ENCODE data around the gene VTI1A.

Gene VTI1A

DNA sequence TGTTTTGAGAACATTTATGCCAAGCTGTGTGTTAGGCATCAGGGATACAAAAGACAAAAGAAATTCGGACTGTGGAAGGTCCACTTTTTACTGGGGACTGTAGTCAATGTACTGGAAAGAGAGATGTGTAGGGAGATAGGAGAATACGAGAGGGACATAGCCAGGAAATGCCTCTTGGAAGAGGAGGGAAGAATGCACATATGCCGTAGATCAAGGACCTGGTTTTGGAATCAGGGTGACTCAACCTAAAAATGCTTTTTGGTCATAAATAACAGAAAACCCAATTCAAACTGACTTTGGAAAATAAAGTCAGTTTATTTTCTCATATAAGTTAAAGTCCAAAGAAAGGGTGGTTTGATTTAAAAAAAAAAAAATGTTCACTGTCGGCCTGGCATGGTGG is 362.7 kb downstream of the VTI1A start:
- no peak for DNase-seq (ENCODE audit: low read depth in 2 of 2)

DNA sequence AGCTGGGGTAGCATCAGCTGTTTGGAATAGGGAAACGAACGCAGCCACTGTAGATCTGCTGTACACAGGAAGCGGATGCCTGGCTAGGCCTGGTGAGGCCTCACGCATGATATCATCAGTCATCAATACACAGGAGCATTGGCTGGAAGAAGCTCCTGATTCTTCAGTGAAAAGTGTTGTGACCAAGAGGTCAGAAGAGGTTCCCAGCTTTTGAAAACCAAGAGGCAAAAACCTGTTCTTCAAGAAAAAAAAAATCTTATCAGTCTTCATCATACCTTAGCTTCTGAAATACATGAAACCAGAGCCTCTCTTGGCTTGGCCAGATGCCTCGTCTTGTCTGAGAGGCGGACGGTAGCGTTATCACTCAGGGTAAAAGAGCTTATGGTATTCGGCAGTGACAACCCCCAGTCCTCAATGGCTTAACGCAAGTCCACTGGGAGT is 363.7 kb downstream of the VTI1A start:
- DNase-seq (ENCODE audit: low read depth in 2 of 2) = no peak

- no peak for DNase-seq (ENCODE audit: low read depth in 2 of 2)
Observed at GRCh38 chr10:112811741-112812551, 364.9 kb downstream of the VTI1A start.

GRCh38 chr10:112812586-112812985 is 365.6 kb downstream of the VTI1A start:
- DNase-seq (ENCODE audit: low read depth in 2 of 2) = no peak

DNA sequence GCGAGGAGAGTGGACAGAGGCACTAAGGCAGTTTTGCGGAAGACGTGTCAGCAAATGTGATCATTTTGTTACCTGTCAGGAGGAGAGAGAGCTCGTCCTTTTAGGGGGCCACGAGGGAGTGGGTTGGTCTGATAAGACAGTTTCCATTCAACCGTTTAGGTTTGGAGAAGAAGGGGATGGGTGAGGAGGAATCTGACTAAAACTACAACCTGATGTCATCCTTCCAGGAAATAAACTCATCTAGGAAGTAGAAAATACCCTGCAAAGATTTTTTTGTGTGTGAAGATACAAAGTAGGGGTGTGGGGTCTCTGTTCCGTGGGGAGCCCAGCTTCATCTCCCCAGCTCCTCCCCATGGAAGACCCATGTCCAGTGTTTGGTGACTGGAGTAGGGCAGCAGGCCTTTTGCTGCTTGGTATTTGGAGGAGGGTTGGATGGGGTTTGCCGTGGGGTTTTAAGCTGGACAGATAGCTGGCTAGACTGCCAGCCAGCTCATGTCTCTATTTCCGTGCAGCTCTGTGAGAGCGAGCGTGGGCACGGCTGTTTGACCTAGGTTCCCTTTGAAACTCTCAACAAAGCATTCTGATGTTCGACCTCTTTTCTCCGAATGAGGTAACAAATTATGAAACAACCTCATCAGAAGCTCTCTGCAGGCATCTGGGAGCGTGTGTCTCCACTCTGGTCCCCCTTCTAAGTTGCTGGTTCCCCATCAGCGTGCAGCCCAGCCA is 367.0 kb downstream of the VTI1A start:
- no peak for DNase-seq (ENCODE audit: low read depth in 2 of 2)

DNA sequence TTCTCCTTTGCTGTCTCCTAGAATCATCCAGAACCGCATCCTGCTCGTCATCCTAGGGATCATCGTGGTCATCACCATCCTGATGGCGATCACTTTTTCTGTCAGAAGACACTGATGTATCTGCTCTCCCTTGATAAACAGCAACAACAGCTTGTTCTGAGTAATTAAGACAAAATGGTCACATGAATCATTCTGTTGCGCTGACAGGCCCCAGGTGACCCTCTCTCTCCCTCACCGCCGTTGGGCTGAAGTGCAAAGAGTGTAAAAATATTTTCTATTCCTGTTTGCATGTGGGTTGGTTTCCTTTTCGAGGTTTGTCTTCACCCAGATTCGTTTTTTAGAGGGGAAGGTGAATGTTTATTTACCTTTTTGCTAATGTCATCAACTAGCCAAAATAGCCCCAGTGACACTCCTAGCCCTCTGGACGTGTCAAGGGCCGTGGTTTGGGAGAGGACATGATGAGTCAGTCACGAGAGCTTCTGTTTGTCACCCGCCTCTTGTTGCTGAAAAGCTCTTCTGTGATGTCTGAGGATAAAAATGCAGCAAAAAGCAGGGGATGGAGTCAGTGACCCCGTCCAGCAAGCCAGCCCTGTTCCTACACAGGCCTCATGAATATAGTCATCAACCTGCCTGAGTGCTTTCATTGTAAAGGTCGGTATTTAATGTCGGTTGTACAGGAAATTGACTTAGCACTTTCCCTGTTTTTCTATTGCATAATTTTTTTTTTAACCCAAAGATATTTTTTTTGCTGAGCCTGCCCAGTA is 368.4 kb downstream of the VTI1A start:
- DNase-seq (ENCODE audit: low read depth in 2 of 2) = no peak

GRCh38 chr10:112816033-112816430 is 369.0 kb downstream of the VTI1A start:
- no peak for DNase-seq (ENCODE audit: low read depth in 2 of 2)

- DNase-seq (ENCODE audit: low read depth in 2 of 2) = no peak
Observed at GRCh38 chr10:112816891-112817290, 369.9 kb downstream of the VTI1A start.

DNA sequence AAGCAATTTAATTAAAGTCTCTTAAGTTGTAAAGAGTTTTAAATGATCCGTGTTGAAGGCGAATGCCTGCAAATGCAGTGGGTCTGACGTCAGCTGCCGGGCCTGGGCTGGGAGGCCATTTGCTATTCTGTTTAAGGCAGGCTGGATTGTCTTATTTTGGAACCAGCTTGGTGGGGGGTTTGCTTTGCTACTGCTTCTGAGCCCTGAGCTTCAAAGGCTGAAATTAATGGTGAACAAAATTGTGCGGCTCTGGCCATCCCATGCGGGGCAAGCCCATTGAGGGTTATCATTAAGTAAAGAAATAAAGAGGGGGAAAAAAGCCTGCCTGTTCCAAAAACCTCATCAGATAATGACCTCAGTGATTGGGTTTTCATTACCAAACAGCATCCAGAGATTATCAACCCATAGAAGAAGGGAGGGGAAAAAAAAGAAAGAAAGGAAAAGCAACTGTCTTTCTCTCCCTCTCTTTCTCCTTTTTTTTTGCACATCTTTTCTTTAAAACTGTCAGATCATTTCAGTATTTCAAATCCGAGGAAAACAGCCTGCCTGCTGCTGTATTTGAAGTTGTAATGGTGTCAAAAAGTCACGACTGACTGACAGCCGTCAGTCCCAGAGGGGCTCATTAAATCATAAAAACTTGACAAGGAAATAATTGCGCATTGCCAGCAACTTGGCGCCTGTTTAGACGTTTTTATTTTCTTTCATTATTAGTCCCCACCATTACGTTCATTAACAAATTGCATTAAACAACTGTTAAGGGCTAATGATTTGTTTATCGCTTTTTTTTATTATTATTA is 371.2 kb downstream of the VTI1A start:
- no peak for DNase-seq (ENCODE audit: low read depth in 2 of 2)

DNA sequence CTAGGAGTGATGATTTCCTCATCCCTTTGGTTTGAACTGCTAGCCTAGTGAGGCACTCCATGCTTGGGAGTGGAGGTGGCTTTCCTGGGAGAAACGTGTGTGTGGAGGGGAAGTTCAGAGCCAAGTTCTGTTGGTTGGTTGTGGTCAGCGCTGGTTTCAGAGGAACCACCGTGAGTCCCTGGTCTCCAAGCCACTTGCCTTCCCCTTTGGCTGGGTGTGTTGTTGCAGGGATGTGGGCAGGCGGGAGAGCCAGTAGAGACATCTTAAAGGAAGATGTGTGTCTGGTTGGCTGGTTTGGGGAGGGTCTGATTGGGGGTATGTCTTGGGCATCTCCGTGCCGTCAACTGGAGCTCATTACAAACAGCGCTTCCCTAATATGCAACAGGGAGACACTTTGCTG is 372.2 kb downstream of the VTI1A start:
- no peak for DNase-seq (ENCODE audit: low read depth in 2 of 2)

- DNase-seq (ENCODE audit: low read depth in 2 of 2) = no peak
Observed at GRCh38 chr10:112820320-112820719, 373.3 kb downstream of the VTI1A start.

GRCh38 chr10:112821038-112821437 is 374.0 kb downstream of the VTI1A start:
- no peak for DNase-seq (ENCODE audit: low read depth in 2 of 2)

GRCh38 chr10:112821663-112822062 is 374.6 kb downstream of the VTI1A start:
- DNase-seq (ENCODE audit: low read depth in 2 of 2) = no peak

GRCh38 chr10:112823007-112823406 is 376.0 kb downstream of the VTI1A start:
- no peak for DNase-seq (ENCODE audit: low read depth in 2 of 2)

GRCh38 chr10:112823604-112824003 is 376.6 kb downstream of the VTI1A start:
- no peak for DNase-seq (ENCODE audit: low read depth in 2 of 2)

GRCh38 chr10:112826018-112826697 is 379.1 kb downstream of the VTI1A start:
- DNase-seq (ENCODE audit: low read depth in 2 of 2) = no peak

GRCh38 chr10:112827086-112827485 is 380.1 kb downstream of the VTI1A start:
- no peak for DNase-seq (ENCODE audit: low read depth in 2 of 2)

GRCh38 chr10:112827951-112828350 is 380.9 kb downstream of the VTI1A start:
- no peak for DNase-seq (ENCODE audit: low read depth in 2 of 2)

GRCh38 chr10:112831859-112832258 is 384.8 kb downstream of the VTI1A start:
- no peak for DNase-seq (ENCODE audit: low read depth in 2 of 2)

- DNase-seq (ENCODE audit: low read depth in 2 of 2) = no peak
Observed at GRCh38 chr10:112832361-112832878, 385.4 kb downstream of the VTI1A start.

DNA sequence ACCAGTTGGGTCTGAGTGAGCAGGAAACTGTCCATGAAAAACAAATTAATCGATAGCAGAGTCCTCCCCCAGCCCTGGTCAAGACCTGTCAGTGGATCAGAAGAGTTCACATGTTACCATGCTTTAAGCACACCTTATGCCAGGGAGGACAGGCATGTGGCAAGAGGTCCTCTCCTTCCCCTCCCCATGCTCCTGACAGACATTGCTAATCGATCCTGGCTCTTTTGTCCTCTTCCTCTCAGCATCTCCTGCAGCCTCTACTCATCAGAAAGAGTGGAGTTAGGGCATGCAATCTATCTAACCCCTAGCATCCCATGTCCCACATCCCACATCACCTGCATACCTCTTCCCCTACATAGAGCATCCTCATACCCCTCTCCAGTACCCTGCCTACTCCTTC is 385.9 kb downstream of the VTI1A start:
- DNase-seq (ENCODE audit: low read depth in 2 of 2) = no peak

Data from stimulated activated CD4-positive, alpha-beta T cell treated with anti-CD3 and anti-CD28 coated beads, Interleukin-1b, Interleukin-23, amount 100 ng/mL, for 4 hours (primary cell).